Midbrain (tissue), 1 donor: ENCODE results near the gene CNTNAP2.
A peak's percentile ranks its signal among the peaks of the same experiment; 100 is the strongest.

Source experiments
- DNase-seq: peaks from one replicate; lab custom pipeline; 2025; lab: John Stamatoyannopoulos, UW

The CNTNAP2 gene

GRCh38 chr7:147937428-147937827 lies 1820.8 kb downstream of the CNTNAP2 start:
- no peak for DNase-seq

GRCh38 chr7:147941381-147941780 lies 1824.8 kb downstream of the CNTNAP2 start:
- peak; percentile 35 for DNase-seq

- no peak for DNase-seq
These were observed 1827.7 kb downstream of the CNTNAP2 start for GRCh38 chr7:147944321-147944720.

GRCh38 chr7:147952918-147953317 lies 1836.3 kb downstream of the CNTNAP2 start:
- no peak for DNase-seq

GRCh38 chr7:147968046-147968610 lies 1851.5 kb downstream of the CNTNAP2 start:
- DNase-seq, result no peak

GRCh38 chr7:147971606-147972110 lies 1855.1 kb downstream of the CNTNAP2 start:
- DNase-seq, result no peak

- no peak for DNase-seq
These were observed 1861.6 kb downstream of the CNTNAP2 start for GRCh38 chr7:147978201-147978600.

- no peak for DNase-seq
These were observed 1862.0 kb downstream of the CNTNAP2 start for GRCh38 chr7:147978651-147979050.

GRCh38 chr7:147980826-147981813 lies 1864.5 kb downstream of the CNTNAP2 start:
- DNase-seq, result no peak

- DNase-seq, result peak; percentile 3
These were observed 1865.7 kb downstream of the CNTNAP2 start for GRCh38 chr7:147982307-147982706.

GRCh38 chr7:147984265-147984664 lies 1867.7 kb downstream of the CNTNAP2 start:
- DNase-seq, result no peak

GRCh38 chr7:147990079-147990478 lies 1873.5 kb downstream of the CNTNAP2 start:
- DNase-seq, result no peak

- DNase-seq, result no peak
These were observed 1874.3 kb downstream of the CNTNAP2 start for GRCh38 chr7:147990942-147991341.

GRCh38 chr7:147992698-147993097 lies 1876.1 kb downstream of the CNTNAP2 start:
- DNase-seq, result no peak

GRCh38 chr7:147997636-147998035 lies 1881.0 kb downstream of the CNTNAP2 start:
- DNase-seq, result no peak

- DNase-seq, result no peak
These were observed 1883.4 kb downstream of the CNTNAP2 start for GRCh38 chr7:147999962-148000361.

GRCh38 chr7:148011753-148012152 lies 1895.2 kb downstream of the CNTNAP2 start:
- no peak for DNase-seq

GRCh38 chr7:148014001-148014400 lies 1897.4 kb downstream of the CNTNAP2 start:
- no peak for DNase-seq

GRCh38 chr7:148014541-148014940 lies 1897.9 kb downstream of the CNTNAP2 start:
- DNase-seq, result no peak

GRCh38 chr7:148017126-148017525 lies 1900.5 kb downstream of the CNTNAP2 start:
- DNase-seq, result no peak

GRCh38 chr7:148020679-148021078 lies 1904.1 kb downstream of the CNTNAP2 start:
- no peak for DNase-seq

- DNase-seq, result no peak
These were observed 1905.0 kb downstream of the CNTNAP2 start for GRCh38 chr7:148021507-148022045.

- no peak for DNase-seq
These were observed 1906.2 kb downstream of the CNTNAP2 start for GRCh38 chr7:148022832-148023231.
